ENCODE measurements around the gene FXYD5. TPM values are rescaled to one million over a fixed set of nuclear protein-coding genes. Genes with fewer than 3 reads are reported as not detected.

FXYD5 gene, protein sequence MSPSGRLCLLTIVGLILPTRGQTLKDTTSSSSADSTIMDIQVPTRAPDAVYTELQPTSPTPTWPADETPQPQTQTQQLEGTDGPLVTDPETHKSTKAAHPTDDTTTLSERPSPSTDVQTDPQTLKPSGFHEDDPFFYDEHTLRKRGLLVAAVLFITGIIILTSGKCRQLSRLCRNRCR
- 10 to 100 TPM; 35.5 to 46.7 TPM for total RNA-seq
- long read RNA-seq, partial matches to known transcripts: 0 of 4 reads
- long read RNA-seq, other reads (novel, unspliced or antisense): 1 of 4 reads

DNA sequence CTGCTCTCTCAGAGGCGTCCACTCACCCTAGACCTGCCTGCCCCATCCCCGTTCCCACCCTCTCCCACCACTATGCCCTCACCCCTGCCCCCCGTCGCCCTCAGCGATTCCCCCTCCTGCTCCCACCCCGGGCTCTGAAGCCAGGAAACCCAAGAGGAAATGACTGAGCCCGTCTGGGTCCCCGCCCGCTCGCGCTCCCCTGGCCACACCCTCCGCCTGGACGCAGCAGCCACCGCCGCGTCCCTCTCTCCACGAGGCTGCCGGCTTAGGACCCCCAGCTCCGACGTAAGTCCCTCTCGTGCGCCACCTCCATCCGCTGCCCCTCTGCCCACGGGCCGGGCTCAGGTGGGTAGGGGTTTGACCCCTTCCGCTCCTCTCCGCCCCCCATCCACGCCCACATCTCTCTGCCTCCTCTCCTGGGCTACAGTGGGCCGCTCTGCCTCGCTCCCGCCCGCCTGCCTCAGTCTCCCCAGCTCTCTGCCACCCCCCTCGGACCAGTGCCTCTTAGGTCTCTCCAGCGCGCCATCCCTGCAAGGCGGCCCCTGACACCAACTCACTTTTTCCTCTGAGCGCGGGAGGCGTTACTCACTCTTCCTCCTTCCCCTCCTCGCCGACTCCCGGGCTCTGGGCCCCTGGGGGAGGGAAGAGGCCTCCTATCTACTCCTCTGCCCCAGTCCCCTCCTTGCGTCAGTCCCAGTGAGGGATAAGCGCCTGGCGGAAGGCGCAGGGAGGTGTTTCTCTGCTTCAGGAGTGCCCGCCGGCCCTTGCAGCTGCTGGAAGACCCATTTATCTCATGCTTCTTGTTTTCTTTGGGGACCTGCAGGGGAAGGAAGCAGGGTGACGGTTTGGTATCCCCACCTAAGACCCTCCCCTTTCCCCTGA is at the start of gene FXYD5:
Gene FXYD5 (plus strand): TSS at position 211 of the 882 bp plus-strand sequence. CDS start 816 bp downstream, outside the sequence.
- intact Hi-C loops (cut with DNase I): no loop called here
- DNase-seq: peak; percentile 84
- peak; percentile 86 to 90 for ATAC-seq

- ATAC-seq (no peak), DNase-seq (no peak)
- intact Hi-C loops (cut with DNase I): no loop called here
Measured at GRCh38 chr19:35105047-35105410, 49.5 kb upstream of the FXYD5 start.

GRCh38 chr19:35105411-35106290 is 48.9 kb upstream of the FXYD5 start:
- no peak for DNase-seq
- no peak for ATAC-seq
- intact Hi-C loops (cut with DNase I): no loop called here

GRCh38 chr19:35106291-35106583 is 48.3 kb upstream of the FXYD5 start:
- ATAC-seq: no peak
- no peak for DNase-seq
- intact Hi-C loops (cut with DNase I): no loop called here

DNA sequence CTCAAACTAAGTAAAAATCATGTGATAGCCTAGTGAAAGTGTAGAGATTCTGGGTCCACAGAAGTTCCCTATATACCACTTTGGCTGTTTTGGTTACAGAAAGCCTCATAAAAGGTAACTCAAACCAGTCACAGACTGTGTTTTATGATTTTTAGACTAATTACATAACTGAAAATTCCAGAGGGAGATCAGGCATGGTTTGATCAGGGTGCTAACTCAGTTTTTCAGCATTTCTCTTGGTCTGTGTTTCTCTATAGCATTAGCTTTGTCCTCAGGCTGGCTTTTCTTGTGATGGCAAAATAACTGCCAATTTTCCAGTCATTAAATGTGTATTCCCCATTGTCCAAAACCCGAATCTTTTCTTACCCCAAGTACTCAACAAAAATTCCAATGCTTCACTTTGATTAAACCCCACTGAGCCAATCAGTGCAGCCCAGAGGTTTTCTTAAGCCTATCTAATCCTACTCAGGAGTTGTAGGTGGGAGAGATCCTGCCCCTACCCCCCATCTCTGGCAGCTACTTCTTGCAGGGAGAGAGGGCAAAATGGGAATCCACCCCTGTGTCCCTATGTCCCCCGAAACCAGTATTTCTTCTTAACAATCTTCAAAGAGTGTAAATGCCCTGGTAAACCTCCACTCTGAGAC is 47.5 kb upstream of the FXYD5 start:
- intact Hi-C loops (cut with DNase I): no loop called here
- DNase-seq (no peak), ATAC-seq (no peak)

DNA sequence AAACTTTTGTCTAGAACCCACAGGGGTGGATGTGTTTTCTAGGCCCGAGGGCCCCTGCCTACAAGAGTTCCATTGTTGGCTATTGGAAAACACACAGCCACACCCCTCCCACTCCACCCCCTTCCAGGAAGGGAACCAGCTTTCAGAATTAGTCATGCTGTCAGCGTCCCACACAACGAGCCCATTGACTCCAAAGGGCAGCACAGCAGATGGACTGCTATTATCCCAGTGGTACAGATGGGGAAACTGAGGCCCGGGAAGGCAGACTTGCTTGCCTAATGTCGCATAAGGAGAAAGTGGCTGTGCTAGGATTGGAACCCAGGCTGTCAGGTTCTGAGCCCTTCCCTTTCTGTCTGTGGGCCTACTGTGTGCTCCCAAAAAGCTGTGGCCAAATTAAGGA is 47.0 kb upstream of the FXYD5 start:
- intact Hi-C loops (cut with DNase I): no loop called here
- ATAC-seq (peak in 1 of 2 donors; percentile 76), DNase-seq (peak; percentile 53)

GRCh38 chr19:35108730-35109129 is 45.8 kb upstream of the FXYD5 start:
- intact Hi-C loops (cut with DNase I): no loop called here
- DNase-seq (no peak), ATAC-seq (no peak)

DNA sequence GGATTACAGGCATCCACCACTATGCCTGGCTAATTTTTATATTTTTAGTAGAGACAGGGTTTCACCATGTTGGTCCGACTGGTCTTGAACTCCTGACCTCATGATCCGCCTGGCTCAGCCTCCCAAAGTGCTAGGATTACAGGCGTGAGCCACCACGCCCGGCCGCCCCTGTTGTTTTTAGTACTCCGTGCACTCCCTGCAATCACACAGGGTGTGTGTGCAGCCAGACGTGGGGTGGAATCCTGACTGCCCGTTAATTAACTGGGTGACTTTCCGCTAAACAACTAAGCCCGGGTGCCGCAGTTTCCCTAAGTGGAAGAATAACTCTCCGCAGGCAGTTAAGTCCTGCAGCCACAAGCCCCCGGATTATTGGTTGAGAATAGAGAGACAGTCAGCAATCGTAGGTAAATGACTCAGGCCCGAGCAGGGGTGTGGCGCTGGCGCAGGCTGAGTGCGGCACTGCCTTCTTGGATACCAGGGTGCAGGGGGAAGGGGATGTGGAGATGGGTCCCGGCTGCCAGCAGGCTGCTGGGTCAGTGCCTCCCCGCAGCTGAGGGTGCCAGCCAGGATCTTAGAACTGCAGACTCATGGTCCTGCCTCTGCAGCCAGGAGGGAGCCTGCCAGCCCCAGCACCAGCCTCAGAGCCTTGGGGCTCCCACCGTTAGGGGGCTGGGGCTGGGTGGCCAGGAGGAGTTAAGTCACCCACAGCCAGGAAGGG is 45.0 kb upstream of the FXYD5 start:
- intact Hi-C loops (cut with DNase I): no loop called here
- DNase-seq (no peak), ATAC-seq (no peak)

GRCh38 chr19:35110974-35111373 is 43.6 kb upstream of the FXYD5 start:
- intact Hi-C loops (cut with DNase I): no loop called here
- no peak for DNase-seq

DNA sequence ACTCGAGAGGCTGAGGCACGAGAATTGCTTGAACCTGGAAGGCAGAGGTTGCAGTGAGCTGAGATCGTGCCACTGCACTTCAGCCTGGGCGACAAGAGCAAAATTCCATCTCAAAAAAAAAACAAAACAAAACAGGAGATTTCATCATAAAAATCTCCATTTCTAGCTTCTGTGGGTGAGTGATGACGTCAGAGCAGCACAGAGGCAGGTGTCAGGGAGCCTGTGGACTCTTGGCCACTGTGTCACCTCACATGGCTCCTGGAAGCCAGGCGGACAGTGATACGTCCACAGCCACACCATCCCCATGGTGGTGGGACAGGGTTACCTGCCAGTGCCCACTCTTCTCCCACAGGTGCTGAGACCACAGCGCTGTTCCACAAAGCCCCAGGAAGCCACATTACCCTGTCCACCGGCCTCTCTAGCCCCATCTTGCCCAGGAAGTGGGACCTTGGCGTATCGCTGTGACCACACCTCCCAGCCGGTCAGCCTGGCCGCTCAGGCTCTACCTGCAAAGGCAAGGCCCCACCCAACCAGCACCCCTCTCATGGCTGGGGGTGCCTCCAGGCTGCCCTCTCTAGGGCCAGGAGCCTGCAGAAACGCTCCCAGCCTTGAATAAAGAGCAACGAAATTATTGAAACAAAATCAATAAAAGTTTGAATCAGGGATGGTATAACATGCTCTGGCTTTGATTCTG is 41.4 kb upstream of the FXYD5 start:
- intact Hi-C loops (cut with DNase I): no loop called here
- ATAC-seq: no peak
- DNase-seq: no peak

More at GRCh38 chr19:35110974-35111373, 43.6 kb upstream of the FXYD5 start:
- no peak for ATAC-seq

- DNase-seq (peak; percentile 70), ATAC-seq (peak; percentile 84 to 90)
- intact Hi-C loops (cut with DNase I): loop anchor here in 1 of 2 donors (2.0 kb wide), 1 partner anchor 20 kb away; the partner anchor contains the start of gene LGI4
Measured at GRCh38 chr19:35114353-35115176, 40.0 kb upstream of the FXYD5 start.

DNA sequence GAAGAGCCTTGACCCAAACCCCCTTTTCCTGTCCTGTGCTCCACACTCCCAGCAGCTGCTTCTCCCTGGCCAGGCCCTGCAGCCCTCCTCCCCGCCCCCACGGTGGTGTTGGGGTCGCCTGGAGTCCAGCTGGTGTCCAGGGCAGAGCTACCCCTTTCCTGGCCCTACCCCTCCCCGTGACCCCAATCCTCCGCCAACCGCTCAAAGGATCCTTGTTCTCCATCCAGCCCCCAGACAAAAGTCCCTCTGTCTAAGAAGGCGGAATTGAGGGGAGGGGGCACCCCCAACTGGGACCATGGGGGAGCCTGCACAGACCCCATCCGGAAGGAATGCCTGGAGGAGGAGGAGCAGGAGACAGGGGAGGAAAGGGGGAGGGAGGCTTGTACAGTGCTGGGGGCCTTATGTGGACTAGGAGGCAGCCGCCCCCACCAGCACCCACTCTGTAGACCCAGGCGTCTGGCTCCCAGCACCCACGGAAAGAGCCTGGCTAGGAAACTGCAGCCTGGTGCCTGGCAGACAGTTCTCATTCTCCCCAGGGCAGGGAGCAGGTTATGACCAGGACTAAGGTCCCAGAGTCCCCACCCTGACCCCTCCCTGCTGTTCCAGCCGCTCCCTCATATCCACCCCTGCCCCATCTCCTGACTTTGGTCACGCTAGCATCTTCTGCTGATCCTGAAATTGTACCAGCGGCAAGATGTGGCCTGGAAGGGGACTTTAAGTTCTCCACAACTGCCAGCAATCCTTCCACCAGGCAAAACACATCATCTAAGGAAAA is 39.2 kb upstream of the FXYD5 start, which contains the start of gene FXYD3:
Gene FXYD3 (plus strand): TSS at position 647 of the 775 bp plus-strand sequence. CDS start 3,554 bp downstream, outside the sequence.
- intact Hi-C loops (cut with DNase I): loop anchor here in 1 of 2 donors (2.0 kb wide), 1 partner anchor 19 kb away; the partner anchor contains the start of gene LGI4
- ATAC-seq: peak; percentile 38 to 47

GRCh38 chr19:35116072-35116801 is 38.3 kb upstream of the FXYD5 start:
- no peak for ATAC-seq
- intact Hi-C loops (cut with DNase I): no loop called here
- DNase-seq: no peak

More for the DNA sequence above, 39.2 kb upstream of the FXYD5 start, which contains the start of gene FXYD3:
- DNase-seq: no peak

DNA sequence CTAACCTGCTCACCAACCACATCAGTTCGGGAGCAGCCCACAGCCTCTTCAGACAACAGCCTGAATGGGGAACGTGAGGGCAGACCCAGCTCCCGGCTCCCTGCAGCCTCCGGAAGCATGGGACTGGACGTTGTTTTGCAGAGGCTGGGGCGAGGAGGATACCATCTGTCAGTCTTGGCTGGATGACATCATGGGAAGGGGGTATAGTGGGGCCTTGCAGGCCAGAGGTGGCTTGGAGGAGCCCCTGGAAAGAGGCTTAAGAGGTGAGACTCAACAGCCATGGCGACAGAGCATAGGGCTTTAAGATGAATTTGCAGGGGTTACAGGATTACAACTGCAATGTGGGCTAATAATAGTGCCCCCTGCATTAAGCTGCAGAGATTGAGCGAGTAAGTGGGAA is 37.4 kb upstream of the FXYD5 start:
- ATAC-seq: no peak
- intact Hi-C loops (cut with DNase I): no loop called here
- DNase-seq: no peak

DNA sequence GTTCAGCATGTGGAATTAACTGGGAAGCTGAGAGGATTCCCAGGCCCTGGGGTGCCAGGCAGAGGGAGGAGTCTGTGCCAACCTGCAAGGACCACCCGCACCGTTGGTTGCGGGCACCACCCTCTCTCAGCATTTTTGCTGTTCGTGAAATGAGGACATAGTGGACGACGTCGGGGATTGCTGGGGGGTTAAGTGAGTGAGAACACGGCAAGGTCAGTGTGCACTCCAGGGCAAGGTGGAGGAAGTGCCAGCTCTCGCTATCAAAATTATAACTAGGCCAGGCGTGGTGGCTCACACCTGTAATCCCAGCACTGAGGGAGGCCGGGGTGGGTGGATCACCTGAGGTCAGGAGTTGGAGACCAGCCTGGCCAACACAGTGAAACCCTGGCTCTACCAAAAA is 36.7 kb upstream of the FXYD5 start:
- intact Hi-C loops (cut with DNase I): no loop called here
- no peak for ATAC-seq
- DNase-seq: no peak

All from left cardiac atrium (tissue), 4 donors.